GM19463 (cell line): ENCODE measurements around the gene GRIN2C.

Experiments
- ATAC-seq: cut with Tn5 transposase; IDR thresholded peaks from one replicate; pipeline ENCODE4 v1.9.1; 2021; ENCODE audit warnings: mild to moderate bottlenecking, moderate library complexity; ENCODE audit not compliant: unreplicated experiment

GRIN2C gene

DNA sequence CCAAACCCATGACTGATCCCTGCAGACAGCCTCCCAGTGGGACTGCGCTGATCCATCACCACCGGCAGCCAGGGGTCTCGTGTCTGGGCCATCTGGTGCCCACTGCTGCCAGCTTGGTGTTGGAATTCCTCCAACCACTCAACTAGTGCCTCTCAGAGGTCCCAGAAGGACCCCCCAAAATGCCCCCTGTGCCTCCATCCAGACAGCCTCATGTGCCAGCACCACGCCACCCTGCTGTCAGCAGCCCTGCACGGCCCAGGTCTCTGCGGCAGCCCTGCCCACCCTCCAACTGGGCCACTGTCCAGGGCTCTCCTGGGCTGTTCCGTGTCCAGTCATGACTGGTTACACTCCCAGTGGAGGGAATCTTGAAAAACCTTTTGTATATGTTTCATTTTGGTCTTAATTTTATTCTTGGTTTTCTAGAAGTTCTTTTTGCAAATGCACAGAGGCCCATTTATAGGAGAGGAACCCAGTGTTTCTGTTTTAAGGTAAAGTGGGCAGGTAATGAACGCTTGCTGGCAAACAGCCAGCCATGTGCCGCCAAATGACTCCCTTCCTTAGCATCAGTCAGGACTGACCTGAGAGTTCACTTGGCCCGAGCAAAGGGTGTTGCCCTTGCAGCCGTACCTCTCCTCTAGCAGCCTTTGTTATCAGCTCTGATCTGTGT lies 34.6 kb downstream of the GRIN2C start:
- ATAC-seq: no peak

DNA sequence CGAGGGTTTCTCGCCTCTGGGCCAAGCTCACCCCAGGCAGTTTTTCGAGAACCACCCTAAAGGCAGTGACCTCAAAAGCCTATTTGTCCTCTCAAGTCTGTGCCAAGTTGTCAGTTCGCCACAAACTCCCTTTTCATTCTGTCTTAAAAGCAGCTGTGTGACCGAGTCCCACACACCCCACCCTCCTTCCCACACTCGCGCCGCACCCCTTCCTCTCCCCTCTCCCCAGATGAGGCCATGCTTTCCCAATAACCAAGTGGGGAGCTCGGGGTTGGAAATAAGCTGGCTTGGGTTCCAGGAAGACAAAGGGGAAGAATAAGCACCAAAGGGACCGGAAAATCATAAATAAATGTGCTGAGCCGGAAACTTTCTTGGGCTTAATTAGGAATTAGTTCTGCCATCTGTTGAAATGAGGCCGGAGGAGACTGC lies 36.7 kb downstream of the GRIN2C start:
- ATAC-seq: no peak

DNA sequence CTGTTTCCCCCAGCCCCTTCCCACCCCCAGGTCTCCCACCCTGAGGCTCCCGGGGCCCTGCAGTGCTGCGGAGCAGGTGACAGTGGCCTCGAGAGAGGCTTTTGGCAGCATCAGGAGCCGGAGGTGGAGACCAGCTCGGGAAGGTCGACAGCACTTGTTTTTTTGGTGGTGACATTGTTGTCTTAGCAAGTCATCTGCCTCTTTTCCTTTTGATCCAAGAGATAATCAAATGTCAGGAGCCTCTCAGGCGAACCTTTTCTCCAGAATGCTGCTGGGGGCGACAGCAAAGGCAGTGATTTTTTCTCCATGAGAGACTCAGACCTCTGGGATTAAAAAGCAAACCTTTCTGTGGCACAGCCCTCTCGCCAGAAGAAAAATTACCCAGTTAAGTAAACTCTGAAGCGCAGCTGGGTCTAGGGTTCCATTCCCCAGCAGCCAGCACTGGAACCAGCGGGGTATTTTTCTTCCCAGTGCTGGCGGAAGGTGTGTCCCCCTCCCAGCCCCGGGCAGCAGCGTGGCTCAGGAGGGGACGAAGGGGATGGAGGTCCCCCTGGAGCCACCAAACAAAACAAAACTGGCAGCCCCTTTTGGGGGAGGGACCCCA lies 37.2 kb downstream of the GRIN2C start:
- no peak for ATAC-seq

DNA sequence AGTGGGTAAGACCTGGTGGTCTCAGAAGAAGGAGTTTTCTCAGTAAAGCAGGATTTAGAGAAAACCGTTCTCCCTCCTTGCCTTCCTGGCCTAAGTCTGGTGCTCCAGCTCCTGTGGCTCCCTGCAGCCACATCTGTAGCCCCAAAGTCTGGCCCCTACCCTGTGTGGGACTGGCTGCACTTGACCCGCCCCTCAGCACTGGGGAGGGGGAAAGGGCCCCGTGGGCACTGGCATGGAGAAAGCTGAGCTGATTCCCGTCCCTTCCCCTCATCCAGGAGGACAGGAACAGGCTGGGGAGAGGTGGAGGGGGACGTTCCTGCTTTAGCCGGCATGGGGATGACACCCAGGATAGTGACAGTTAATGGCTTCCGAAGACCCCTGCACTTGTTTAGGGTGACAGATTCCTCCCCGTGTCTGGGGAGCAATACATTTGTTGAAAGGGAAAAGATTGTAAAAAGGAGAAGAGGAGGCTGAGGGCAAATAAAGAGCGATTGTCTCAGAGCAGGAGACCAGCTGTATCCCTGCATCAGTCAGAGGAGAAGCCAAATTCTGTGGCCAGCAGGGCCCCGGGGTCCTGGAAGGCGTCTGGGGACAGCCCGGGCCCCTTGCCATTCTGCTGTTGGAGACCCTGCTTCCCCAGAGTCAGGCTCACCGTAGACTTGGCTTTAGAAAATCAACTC lies 37.9 kb downstream of the GRIN2C start:
- no peak for ATAC-seq

DNA sequence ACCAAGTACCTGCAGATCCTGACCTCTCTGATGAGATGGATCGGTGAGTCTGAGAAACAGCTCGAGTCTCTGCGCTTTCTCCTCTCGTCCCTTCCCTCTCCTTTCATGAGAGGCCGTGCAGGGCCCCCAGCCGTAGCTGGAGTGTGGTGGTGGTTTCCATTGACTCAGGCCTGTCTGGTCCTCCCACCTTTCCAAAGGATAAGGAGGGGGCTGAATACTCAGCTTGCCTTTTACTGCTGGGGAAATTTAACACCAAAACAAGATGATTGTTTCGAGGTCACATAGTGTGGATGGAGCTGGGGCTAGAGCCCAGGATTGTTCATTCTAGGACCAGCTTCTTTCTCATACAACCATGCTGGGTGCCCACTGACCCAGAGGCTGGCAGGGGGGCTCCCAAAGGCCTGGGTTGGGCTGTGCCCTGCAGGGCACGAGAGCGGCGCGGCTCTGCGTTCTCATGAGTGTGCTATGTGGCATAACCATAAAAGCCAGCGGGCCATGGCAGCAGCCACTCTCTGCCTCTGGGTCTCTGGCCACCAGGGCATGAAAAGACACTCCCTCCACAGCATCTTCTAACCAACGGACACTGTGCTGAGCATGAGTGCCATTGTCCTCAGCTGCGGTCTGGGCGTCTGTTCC lies 39.8 kb downstream of the GRIN2C start:
- ATAC-seq: no peak

DNA sequence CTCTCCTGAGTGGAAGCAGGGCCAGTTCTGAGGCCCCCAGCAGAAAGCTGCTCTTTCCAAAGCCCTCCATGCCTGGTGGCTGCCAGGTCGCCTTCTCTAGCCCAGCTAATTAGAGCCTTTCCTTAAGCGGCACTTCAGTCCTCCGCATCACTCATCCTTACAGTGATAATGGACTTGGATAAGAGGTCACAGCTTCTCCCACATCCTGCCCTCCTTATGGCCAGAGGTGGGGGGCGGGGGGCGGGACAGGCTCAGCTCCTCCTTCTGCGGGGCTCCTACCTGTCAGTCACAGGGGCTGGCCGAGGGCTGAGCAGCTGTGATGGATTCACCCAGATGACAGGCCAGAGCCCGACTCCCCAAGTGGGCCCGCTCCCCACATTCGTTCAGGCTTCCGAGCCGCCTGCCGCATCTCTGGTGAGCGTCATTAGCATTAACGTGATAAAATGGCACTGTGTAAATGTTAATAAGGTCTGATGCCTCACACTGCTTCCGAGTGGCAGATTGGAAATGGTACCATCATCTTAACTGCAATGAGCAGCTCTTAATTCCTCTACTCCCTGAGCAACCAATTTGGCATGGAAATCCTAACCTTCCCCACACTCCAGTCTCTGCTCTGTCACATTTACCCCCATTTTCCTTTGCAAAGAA lies 41.3 kb downstream of the GRIN2C start:
- ATAC-seq: no peak

DNA sequence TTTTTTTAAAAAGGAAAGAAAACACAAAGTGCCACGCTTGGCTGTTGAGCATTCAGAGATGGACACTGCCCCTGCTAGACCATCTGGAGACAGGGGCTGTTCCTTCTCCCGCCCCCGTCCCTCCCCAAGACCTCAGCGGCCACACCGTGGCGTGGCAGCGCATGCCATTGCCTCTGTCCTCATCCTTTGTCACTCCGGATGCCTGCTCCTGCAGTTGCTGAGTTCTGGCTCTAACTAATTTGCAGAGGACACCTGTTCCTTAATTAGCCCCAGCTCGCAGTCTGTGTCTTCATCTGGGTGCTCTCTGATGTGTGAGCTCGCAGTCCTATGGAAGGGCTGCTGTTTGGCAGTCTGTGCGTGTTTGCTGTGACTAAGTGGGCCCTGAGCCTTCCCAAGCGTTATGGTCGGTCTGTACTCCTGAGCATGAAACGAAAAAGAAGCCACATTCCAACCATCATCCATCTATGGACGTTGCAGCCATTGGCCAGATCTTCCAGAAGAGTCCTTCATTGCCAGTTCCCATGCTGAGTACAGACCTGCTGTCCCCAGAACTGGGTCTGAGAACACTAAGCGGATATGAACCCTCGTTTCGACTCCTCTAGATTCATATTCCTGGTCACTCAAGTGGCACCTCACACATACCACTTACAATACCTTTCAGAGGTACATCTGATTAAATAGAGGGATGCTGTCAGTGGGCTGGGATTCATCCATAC lies 42.6 kb downstream of the GRIN2C start:
- ATAC-seq: no peak

DNA sequence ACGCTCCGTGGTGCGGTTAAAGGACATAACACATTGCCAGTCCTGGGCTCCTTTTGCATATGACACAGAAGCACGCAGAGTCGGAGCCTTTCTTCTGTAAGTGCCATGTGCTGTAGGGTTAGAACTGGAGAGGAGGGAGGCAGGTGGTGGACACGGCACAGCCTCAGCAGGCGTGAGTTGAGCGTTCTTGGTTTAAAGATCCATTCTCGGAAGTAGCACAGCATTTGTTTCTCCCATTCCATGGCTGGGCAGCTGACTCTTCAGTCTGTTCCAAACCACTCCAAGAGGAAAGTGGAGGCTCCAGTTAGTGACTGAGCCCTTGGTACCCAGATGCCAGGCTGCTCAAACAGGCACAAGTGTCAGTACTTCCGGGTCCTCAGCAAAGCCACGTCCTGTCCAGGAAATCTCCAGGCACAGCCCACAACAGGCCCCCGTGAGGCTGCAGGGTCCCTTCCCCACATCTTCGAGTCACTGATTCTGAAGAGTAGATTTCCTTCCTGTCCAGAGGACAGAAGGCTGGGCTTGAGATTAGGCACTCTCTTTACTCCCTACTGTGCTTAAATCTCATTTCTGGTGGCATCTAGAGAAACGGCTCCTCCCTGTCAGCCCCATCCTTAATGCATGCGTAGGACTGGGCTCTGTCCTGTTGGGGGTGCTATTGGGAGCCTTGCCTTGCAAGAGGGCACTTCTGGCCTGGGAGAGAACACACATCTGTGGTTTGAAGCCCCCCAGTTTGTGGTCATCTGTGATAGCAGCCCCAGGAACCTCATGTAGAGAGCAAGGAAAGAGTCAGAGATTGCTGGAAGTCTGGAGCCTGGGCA lies 43.9 kb downstream of the GRIN2C start:
- no peak for ATAC-seq

DNA sequence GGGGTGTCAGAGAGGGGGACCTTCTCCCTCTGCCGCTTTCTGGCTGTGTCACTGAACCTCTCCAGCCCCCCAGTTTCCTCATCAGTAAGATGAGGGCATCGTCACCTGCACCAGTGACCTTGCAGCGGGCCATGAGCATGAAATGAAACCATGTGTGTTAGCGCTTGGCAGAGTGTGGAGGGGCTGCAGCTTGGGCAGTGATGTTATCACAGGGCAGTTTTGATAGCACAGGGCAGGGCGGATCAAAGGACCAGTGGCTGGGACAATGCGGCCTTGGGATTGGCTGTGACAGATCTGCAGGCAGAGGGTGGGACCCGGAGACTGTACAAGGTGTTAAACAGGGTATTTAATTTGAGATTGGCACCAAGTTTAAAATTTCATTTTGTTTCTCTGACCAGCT lies 44.6 kb downstream of the GRIN2C start:
- ATAC-seq: no peak

DNA sequence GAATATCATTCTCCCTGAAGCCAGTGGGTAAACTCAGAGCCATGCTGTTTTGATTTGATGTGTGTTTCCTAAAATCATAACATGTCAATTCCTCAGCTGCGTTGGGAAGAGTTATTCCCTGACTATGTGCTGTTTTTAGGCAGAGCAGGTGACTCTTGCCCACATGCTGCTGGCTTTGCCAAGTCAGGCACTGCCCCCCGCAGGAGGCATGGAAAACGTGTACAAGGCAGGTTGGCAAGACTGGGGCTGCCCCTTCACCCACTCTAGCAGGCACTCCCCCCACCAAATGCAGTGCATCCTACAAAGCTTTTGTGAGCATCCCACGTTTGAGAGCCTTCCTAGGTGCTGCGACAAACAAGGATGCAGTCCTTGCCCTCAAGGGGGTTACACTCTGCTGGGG lies 45.2 kb downstream of the GRIN2C start:
- no peak for ATAC-seq

DNA sequence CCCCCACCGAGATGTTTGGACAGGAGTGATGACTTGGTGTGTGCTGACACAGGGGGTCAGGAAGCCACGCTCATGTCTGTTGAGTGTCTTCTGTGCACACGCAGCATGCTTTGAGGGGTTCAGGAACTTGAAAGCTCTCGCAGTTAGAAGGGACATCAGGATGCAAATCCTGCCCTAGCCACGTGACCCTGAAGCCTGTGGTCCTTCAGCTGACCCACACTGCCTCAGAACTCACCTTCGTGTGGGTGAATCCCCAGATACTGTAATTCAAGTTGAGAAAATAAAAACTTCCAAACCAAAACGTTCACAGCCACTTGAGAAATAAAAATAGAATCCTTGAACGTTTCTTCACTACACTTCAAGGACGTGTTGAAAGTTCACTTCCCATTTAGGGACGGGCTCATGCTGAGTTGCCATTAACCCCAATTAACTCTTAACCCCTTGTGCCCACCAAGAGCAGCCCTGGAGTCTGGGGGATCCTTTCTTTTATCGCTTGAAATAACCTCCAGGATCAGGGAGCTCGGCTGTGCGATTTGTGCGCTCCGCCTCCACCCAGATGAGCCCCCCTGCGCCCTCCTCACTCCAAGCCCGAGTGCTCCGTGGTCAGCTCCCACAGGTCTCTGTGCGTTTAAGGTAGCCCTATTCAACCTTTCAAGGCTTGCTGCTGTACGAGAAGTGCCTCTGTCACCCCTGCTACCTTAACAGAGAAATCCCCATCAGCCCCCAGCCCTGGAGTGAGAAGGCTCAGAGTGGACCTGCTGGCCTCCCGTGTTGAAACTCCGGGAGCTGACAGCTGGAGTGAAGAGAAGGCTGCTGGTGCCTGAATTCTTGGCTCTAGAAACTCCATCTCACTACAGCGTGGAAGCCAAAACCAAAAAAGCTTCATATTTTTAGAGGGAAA lies 47.3 kb downstream of the GRIN2C start:
- ATAC-seq: no peak

DNA sequence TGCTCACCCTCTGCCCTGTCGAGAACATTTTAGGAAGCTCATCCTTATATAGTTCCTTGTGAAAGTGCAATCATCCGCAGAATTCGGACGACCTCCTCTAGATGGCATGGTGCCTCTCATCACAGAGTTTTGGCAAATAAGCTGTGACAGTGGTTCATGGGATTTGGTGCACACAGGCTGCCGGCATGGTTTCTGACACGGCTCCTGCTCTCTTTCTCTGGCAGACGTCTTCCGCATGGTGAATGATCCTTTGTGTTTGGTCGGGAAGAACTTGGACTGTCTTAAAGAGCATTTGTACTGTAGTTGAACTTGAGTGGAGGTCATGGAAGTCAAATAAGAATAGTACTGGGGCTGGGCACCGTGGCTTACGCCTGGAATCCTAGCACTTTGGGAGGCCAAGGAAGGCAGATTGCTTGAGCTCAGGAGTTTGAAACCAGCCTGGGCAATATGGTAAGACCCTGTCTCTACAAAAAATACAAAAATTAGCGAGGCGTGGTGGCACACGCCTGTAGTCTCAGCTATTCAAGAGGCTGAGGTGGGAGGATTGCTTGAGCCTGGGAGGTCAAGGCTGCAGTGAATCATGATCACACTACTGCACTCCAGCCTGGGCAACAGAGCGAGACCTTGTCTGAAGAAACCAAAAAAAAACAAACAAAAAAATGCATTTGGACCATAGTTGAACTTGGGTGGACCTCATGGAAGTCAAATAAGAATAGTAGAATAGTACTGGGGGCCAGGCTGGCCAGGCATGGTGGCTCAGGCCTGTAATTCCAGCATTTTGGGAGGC lies 48.8 kb downstream of the GRIN2C start:
- ATAC-seq: no peak

DNA sequence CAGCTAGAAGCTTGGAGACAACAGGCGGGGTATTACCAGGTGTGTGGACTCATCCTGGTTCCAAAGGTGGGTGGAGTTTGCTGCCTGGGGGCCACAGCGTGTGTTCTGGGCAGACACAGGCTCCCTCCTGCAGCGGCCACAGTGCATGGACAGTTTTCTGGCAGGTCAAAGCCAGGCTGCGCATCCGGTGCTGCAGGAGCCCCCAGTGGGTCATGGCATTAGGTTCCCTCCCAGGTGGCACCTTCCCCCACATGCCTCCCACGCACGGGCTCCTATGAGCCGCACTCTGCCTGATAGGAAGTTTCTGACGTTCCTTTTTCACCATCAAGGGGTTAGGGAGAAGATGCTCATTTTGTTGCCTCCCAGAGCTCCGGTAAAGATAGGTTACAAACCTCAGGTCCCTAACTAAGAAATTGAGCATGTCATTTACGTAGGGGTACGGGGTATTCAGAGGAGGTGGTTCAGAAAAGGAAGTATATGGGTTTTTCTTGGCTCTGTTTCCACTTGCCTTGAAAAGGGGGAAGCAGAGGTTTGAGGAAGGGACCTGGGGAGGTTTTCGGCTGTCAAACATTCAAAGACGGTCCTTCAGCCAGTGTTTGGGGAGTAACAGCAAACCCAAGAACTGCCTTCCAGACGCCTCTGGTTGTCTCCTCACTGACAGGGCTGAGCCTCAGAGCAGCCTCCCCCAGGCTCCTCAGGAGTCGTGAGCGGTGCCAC lies 50.8 kb downstream of the GRIN2C start:
- ATAC-seq: no peak

DNA sequence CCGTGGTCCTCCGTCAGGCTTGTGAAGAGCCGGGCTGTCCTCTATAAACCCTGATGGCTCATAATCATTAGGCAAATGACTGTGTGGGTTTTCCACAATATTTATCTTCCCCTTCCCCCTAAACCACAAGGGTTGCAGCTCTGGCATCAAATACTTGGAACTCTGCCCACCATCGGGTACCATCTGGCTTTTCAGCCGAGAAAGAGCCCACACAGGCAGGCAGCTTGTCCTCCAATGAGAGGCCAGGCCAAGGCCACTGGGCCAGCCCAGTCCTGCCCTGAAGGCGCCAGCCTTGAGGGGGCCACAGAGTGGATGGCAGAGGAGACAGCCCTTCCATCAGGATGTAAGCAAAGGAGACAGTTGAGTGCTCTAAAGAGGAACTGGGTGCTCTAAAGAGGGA lies 51.8 kb downstream of the GRIN2C start:
- no peak for ATAC-seq

DNA sequence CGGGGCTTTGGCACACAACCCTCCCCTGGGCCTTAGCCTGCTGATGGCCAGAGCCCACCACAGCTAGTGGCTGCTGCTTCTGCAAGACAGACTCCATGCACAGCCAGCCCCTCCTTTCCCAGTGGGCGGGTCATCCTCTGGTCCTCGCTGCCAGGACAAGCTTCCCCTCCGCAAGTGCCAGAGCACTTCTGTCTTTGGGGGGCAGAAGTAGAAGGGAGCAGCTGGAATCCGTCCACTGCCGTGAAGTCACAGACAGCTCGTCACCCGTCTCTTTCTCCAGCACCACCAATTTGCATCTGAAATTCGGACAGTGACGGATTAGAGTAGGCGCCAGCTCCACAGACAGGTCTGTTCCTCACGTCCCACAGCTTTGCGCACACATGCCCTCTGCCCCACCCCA lies 52.2 kb downstream of the GRIN2C start:
- no peak for ATAC-seq

DNA sequence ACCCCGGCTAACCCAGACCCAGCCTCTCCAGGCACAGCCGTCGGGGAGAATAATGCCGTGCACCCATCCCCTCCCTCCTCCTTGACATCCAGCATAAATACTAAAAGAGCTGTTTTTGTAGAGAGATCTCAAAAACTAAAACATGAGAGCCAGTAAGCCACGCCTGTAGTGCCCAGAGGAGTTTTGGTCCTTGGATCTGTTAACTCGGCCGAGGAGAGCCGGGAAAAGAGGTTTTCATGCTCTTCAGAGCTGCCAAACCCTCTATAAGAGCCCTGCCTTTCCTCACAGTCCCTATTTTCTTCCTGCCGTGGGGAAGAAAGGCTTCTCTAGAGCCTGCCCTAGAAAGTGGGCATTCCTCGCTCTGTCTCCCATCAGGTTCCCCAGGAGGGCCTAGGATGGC lies 53.4 kb downstream of the GRIN2C start:
- no peak for ATAC-seq

DNA sequence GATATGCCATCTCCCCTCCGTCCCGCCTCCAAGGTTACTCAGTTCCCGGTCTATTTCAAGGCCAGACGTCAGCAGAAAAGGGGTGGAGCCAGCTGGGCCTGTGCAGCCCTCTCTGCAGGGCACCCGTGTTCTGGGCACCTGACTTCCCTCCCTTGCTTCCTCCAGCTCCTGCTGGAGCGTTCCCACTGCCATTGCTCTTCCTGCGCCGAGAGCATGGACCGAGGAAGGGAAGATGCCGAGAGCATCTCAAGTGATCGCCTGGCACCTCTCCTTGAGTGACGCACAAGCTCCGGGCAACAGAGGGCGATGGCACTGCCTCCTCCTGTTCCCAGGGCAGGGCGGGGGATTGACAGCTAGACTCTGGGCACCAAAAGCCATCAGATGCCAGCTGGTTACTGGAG lies 54.1 kb downstream of the GRIN2C start:
- ATAC-seq: no peak

DNA sequence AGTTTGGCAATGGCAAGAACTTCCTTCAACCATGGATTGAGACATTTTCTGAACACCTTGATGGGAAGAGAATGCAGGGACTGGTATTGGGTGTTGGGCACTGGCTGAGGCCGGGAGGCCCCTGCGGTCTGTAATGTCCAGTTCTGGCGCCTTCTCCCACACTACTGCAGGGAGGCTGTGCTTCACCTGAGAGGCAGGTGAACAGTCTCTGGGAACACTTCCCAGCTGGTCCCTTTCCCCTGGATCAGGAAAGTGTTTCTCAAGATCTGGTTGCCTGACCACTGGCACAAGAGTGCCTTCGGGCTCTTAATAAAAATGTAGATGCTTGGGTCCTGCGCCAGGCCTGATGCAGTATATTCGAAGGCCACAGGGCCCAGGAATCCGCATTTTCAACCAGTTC lies 55.0 kb downstream of the GRIN2C start:
- ATAC-seq: no peak
